Right atrium auricular region (tissue), 2 donors: ENCODE measurements around the gene ZHX3. TPM values are rescaled to one million over a fixed set of nuclear protein-coding genes. Genes with fewer than 3 reads are reported as not detected.

Experiments used
- DNase-seq: peaks from one replicate; pipeline ENCODE4 v3.0.0-alpha.2; 2019; ENCODE audit warnings: low spot score
- H3K27ac ChIP-seq, 2 donors: fragments of 200-600 bp; sonication (generic); 1 replicate in 1 of 2; 2 replicates in 1 of 2; pipeline ENCODE4 v1.5.1; 2016 to 2019
- H3K27me3 ChIP-seq, 2 donors: fragments of 200-600 bp; sonication (generic); one replicate each; pipeline versions ENCODE4 v1.5.1 to v1.6.0; 2017 to 2019
- H3K36me3 ChIP-seq: fragments of 200-600 bp; sonication (generic); one replicate; pipeline ENCODE4 v1.5.1; 2016
- H3K4me1 ChIP-seq, 2 donors: fragments of 200-600 bp; sonication (generic); one replicate each; pipeline versions ENCODE4 v1.5.1 to v1.6.0; 2017 to 2019
- H3K4me3 ChIP-seq, 2 donors: fragments of 200-600 bp; sonication (generic); 1 replicate in 1 of 2; 2 replicates in 1 of 2; pipeline ENCODE4 v1.5.1; 2017 to 2019; ENCODE audit warnings: mild to moderate bottlenecking in 1 of 2, moderate library complexity in 1 of 2
- H3K9me3 ChIP-seq, 2 donors: fragments of 200-600 bp; sonication (generic); one replicate each; pipeline ENCODE4 v1.5.1; 2019
- CTCF ChIP-seq, 2 donors: fragments of 200-600 bp; sonication (generic); IDR thresholded peaks; one replicate each; pipeline ENCODE4 v1.5.1; 2019; ENCODE audit warnings: antibody characterized with exemption in 2 of 2
- total RNA-seq, 2 donors: library from RNA; depleted of rRNA; stranded (reverse); fragments of >200 nt; gene quantifications; one replicate each; pipeline ENCODE4 v1.1.0, GENCODE V29; 2016

Gene ZHX3
- total RNA-seq, 2 donors from 2014 or later = 23.8 to 25.7 TPM

GRCh38 chr20:41136680-41137613, 180.6 kb downstream of the ZHX3 start, which contains the start of gene PLCG1:
PLCG1 (plus strand) TSS chr20:41137543; CDS start chr20:41137642, 99 bp downstream.
- no peak for TF ChIP-seq CTCF (IDR thresholded peaks at IDR 0.05)
- peak within 1 kb of the TSS; percentile 94 to 96 for H3K27ac ChIP-seq
- peak within 1 kb of the TSS; percentile 81 for H3K4me3 ChIP-seq
- H3K36me3 ChIP-seq = no peaks in the 10 kb centered on the region
- H3K27me3 ChIP-seq = no peaks in the 10 kb centered on the region
- peak; percentile 88 for DNase-seq
- H3K9me3 ChIP-seq = no peaks in the 10 kb centered on the region
- peaks cover 0 to 53% of the 10 kb centered on the region in 2 donors for H3K4me1 ChIP-seq

GRCh38 chr20:41135888-41136679, 181.4 kb downstream of the ZHX3 start:
- no peak for TF ChIP-seq CTCF (IDR thresholded peaks at IDR 0.05)
- H3K9me3 ChIP-seq = no peaks in the 10 kb centered on the region
- no peaks in the 10 kb centered on the region for H3K27me3 ChIP-seq
- no peaks in the 10 kb centered on the region for H3K36me3 ChIP-seq
- H3K4me3 ChIP-seq = peak overlapping the region; percentile 81
- peaks cover 0 to 44% of the 10 kb centered on the region in 2 donors for H3K4me1 ChIP-seq
- peak overlapping the region; percentile 94 to 96 for H3K27ac ChIP-seq
- DNase-seq = no peak

GRCh38 chr20:41135187-41135887, 182.2 kb downstream of the ZHX3 start:
- no peaks in the 10 kb centered on the region for H3K27me3 ChIP-seq

GRCh38 chr20:41134362-41135186, 183.0 kb downstream of the ZHX3 start:
- TF ChIP-seq CTCF (IDR thresholded peaks at IDR 0.05) = no peak
- Histone ChIP-seq H3K4me3 (no peak overlapping the region), H3K4me1 (peaks cover 0 to 29% of the 10 kb centered on the region in 2 donors)

More at GRCh38 chr20:41135187-41135887, 182.2 kb downstream of the ZHX3 start:
- peak overlapping the region; percentile 19 to 42 for H3K27ac ChIP-seq
- H3K9me3 ChIP-seq = no peaks in the 10 kb centered on the region
- H3K36me3 ChIP-seq = no peaks in the 10 kb centered on the region
- no peak overlapping the region for H3K4me3 ChIP-seq
- peak; percentile 65 to 82 for TF ChIP-seq CTCF (IDR thresholded peaks at IDR 0.05)
- DNase-seq = no peak
- peaks cover 0 to 36% of the 10 kb centered on the region in 2 donors for H3K4me1 ChIP-seq

More at GRCh38 chr20:41134362-41135186, 183.0 kb downstream of the ZHX3 start:
- Histone ChIP-seq H3K27ac (no peak overlapping the region), H3K9me3 (no peaks in the 10 kb centered on the region), H3K27me3 (no peaks in the 10 kb centered on the region), H3K36me3 (no peaks in the 10 kb centered on the region)
- DNase-seq = no peak
